Rectal smooth muscle tissue (tissue), 1 donor: Measurements from ENCODE around the gene MEMO1.
"Not testable (repeated sequence)": the region's sequence is repeated elsewhere in the genome, so short reads cannot be mapped to it uniquely, and the experiment has no call there.

Source experiments
- H3K27ac ChIP-seq: one replicate; pipeline ENCODE4 v1.7.0; 2013; ENCODE audit warnings: low read depth, low read length, inconsistent platforms
- H3K27me3 ChIP-seq: one replicate; pipeline ENCODE4 v1.7.0; 2013; ENCODE audit warnings: low read length; ENCODE audit not compliant: control insufficient read depth, insufficient read depth
- H3K36me3 ChIP-seq: one replicate; pipeline ENCODE4 v1.7.0; 2013; ENCODE audit warnings: low read length; ENCODE audit not compliant: control insufficient read depth, insufficient read depth
- H3K4me1 ChIP-seq: one replicate; pipeline ENCODE4 v1.7.0; 2013; ENCODE audit warnings: low read length; ENCODE audit not compliant: control insufficient read depth, insufficient read depth
- H3K4me3 ChIP-seq: one replicate; pipeline ENCODE4 v1.7.0; 2013; ENCODE audit warnings: low read length
- H3K9ac ChIP-seq: one replicate; pipeline ENCODE4 v1.7.0; 2013; ENCODE audit warnings: low read length

The MEMO1 gene

DNA sequence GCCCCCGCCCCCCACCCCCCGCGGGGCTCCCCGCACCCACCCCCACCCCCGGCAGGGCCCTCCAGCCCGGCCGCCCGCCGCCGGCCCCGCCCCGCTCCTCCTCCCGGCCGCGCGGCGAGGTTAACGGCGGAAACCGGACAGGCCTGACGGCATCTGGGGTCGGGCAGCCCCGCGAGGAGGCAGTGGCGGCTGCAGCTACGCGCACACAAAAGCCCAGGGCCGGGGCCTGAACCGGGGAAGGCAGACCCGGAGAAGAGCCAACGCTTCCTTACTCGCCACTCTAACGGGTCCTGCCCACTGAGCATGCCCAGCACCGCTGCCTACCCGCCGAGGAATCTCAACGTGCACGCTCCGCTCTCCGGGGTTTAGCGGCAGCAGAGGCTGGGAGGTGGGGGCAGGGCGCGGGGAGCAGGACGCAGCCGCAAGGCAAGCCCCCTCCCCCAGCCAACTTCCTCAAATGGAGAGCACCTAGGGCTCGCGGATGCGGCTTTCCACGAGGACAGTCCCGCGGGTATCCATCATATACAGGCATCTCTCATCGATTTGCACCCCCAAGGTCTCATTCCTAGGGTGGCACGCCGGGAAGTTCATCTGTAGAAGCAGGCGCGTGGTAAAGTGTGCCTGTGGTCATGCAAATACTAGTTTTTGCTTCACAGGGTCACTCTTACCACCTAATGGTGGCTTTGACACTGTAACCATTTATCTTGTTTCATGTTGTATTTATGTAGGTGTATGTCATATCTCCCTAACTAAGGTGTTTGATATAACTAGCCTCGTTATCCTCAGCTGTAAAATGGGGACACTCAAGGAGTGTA lies at the start of gene MEMO1:
Gene MEMO1 (minus strand): TSS at position 339 of the 815 bp plus-strand sequence. CDS start 761 bp downstream, outside the sequence.
- Histone ChIP-seq H3K27me3 (no peaks in the 10 kb centered on the region), H3K36me3 (no peaks in the 10 kb centered on the region), H3K4me3 (peak within 1 kb of the TSS; percentile 86), H3K9ac (peak within 1 kb of the TSS; percentile 25), H3K27ac (peak within 1 kb of the TSS; percentile 91), H3K4me1 (peaks cover 14% of the 10 kb centered on the region)

DNA sequence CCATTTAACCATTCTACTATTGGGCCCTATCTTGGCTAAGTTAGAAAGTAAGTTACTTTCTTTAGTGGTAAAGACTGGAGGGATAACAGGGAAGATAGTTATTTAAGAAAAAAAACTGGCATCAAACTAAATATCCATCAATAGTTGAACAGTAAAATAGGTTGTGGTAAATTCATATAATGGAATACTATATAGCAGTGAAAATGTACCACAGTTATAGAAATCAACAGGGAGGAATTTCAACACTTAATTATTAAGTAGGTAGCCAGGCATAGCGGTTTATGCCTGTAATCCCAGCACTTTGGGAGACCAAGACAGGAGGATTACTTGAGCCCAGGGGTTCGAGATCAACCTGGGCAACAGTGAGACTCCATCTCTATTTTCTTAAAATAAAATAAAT lies 49.5 kb upstream of the MEMO1 start:
- no peaks in the 10 kb centered on the region for H3K27me3 ChIP-seq
- H3K4me1 ChIP-seq = peaks cover 6% of the 10 kb centered on the region
- no peak overlapping the region for H3K27ac ChIP-seq
- H3K9ac ChIP-seq = no peak overlapping the region
- no peaks in the 10 kb centered on the region for H3K36me3 ChIP-seq
- H3K4me3 ChIP-seq = no peak overlapping the region

DNA sequence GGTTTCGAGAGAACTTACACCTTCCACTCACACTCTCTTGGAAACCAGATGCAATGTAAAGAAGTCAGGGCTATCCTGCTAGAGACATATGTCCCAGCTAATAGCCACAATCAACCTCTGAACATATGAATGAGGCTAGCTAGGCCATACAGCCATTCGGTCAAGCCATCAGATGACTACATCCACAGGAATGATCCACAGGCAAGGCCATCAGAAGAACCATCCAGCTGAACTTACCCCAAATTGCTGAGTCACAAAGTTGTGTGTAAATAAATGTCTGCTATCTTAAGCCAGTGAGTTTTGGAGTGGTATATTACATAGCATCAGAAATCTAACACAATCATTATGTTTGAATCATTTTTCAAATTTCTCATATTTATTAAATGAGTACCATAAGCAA lies 47.3 kb upstream of the MEMO1 start:
- Histone ChIP-seq H3K4me3 (no peak overlapping the region), H3K4me1 (peaks cover 3% of the 10 kb centered on the region), H3K36me3 (no peaks in the 10 kb centered on the region), H3K27ac (no peak overlapping the region), H3K9ac (no peak overlapping the region), H3K27me3 (no peaks in the 10 kb centered on the region)

DNA sequence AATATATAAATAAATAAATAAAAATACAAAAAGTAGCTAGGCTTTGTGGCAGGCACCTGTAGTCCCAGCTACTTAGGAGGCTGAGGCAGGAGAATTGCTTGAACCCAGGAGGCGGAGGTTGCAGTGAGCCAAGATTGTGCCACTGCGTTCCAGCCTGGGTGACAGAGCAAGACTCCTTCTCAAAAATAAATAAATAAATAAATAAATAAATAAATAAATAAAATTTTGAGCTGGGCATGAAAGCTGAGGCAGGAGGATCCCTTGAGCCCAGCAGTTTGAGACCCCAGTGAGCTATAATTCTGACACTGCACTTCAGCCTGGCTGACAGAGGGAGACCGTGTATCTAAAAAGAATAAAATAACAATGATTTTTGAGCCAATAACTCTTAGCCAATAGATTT lies 43.8 kb upstream of the MEMO1 start:
- H3K27ac ChIP-seq, H3K4me3 ChIP-seq, H3K27me3 ChIP-seq, H3K36me3 ChIP-seq, H3K4me1 ChIP-seq, H3K9ac ChIP-seq: not testable (repeated sequence)

GRCh38 chr2:32051836-32052439 lies 41.1 kb upstream of the MEMO1 start:
- Histone ChIP-seq H3K4me3 (no peak overlapping the region), H3K27me3 (no peaks in the 10 kb centered on the region), H3K9ac (no peak overlapping the region), H3K27ac (no peak overlapping the region), H3K4me1 (no peaks in the 10 kb centered on the region), H3K36me3 (no peaks in the 10 kb centered on the region)

DNA sequence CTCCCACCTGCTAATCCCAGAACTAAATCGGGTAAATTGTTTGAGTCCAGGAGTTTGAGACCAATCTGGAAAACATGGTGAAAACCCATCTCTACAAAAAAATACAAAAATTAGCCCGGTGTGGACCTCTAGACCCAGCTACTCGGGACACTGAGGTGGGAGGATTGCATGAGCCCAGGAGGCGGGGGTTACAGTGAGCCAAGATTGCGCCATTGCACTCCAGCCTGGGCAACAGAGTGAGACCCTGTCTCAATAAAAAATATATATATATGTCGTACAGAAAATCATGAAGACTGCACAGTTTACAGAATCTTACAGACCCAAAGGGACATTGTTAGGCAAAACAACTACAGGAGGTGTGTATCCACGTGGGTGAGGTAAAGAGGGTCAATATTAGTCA lies 32.8 kb upstream of the MEMO1 start:
- Histone ChIP-seq H3K4me3 (no peak overlapping the region), H3K36me3 (no peaks in the 10 kb centered on the region), H3K4me1 (peaks cover 3% of the 10 kb centered on the region)

GRCh38 chr2:32039447-32040219 lies 28.8 kb upstream of the MEMO1 start, which contains the start of gene DPY30:
TSS of gene DPY30 (minus strand) at chr2:32039805. CDS start at chr2:32039456, 349 bp downstream.
- Histone ChIP-seq H3K4me1 (peaks cover 3% of the 10 kb centered on the region), H3K9ac (peak within 1 kb of the TSS; percentile 74), H3K27me3 (no peaks in the 10 kb centered on the region), H3K4me3 (peak within 1 kb of the TSS; percentile 77), H3K36me3 (no peaks in the 10 kb centered on the region), H3K27ac (peak within 1 kb of the TSS; percentile 85)

More for the DNA sequence above, 32.8 kb upstream of the MEMO1 start:
- H3K27me3 ChIP-seq = no peaks in the 10 kb centered on the region
- no peak overlapping the region for H3K27ac ChIP-seq
- H3K9ac ChIP-seq = no peak overlapping the region

DNA sequence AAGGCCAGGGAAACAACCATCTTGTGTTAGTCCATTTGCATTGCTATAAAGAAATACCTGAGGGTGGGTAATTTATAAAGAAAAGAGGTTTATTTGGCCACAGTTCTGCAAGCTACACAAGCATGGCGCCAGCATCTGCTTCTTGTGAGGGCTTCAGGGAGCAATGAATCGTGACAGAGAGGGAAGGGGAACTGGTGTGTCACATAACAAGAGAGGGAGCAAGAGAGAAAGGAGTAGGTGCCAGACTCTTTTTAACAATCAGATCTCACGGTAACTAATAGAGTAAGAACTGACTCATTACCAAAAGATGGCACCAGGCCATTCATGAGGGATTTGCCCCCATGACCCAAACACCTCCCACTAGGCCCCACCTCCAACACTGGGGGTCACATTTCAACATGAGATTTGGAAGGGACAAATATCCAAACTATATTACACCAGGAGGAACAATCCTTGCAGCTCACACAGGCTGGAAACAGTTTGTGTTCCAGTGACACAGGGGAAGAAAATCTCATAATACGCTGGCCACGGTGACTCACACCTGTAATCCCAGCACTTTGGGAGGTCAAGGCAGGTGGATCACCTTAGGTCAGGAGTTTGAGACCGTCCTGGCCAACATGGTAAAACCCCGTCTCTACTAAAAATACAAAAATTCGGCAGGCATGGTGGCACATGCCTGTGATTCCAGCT lies 23.5 kb upstream of the MEMO1 start:
- not testable (repeated sequence) for H3K4me3 ChIP-seq, H3K27ac ChIP-seq, H3K9ac ChIP-seq, H3K27me3 ChIP-seq, H3K4me1 ChIP-seq, H3K36me3 ChIP-seq

DNA sequence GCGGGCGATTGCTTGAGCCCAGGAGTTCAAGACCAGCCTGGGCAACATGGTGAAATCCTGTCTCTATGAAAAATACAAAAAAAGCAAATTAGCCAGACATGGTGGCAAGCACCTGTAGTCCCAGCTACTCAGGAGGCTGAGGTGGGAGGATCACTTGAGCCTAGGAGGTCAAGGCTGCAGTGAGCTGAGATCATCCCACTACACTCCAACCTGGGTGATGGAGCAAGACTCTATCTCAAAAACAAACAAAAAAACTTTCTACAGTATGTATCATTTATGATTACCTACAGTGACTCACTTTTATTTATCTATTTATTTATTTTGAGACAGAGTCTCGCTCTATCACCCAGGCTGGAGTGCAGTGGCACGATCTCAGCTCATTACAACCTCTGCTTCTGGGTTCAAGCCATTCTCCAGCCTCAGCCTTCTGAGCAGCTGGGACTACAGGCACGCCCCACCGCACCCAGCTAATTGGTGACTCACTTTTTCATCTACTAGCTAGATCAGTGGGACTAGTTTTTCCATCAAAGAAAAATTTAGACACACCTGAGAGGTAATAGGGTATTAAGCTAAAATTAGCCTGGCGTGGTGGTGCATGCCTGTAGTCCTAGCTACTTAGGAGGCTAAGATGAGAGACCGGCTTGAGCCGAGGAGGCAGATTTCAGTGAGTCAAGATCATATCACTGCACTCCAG lies 8.1 kb upstream of the MEMO1 start:
- H3K4me1 ChIP-seq, H3K4me3 ChIP-seq, H3K27ac ChIP-seq, H3K36me3 ChIP-seq, H3K27me3 ChIP-seq, H3K9ac ChIP-seq: not testable (repeated sequence)

DNA sequence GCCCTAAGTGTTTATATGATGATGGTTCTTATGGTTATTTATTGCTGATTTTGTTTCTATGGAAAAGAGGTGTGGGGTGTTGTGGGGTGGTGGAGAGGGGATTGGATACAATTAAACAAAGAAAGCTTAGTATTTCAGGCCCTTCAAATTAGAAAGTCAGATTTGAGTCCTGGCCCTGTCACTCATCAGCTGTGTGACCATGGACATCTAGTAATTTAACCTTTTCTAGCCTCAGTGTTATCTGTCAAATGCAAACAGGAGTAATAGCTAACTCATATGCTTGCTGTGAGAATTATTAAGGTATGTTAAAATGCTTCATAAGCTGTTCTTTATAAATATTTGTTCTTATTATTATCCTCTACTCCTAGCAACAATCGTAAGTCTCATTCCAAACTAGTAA lies 2.1 kb upstream of the MEMO1 start:
- Histone ChIP-seq H3K4me1 (peaks cover 11% of the 10 kb centered on the region), H3K4me3 (no peak overlapping the region), H3K36me3 (no peaks in the 10 kb centered on the region), H3K27me3 (no peaks in the 10 kb centered on the region), H3K9ac (no peak overlapping the region), H3K27ac (no peak overlapping the region)

GRCh38 chr2:32011485-32011960 lies 715 bp upstream of the MEMO1 start:
- no peaks in the 10 kb centered on the region for H3K27me3 ChIP-seq
- no peak overlapping the region for H3K9ac ChIP-seq
- H3K36me3 ChIP-seq = no peaks in the 10 kb centered on the region
- peak overlapping the region; percentile 91 for H3K27ac ChIP-seq
- peaks cover 11% of the 10 kb centered on the region for H3K4me1 ChIP-seq
- peak overlapping the region; percentile 74 for H3K4me3 ChIP-seq
